IPS-NIHi11 (cell line): Measurements from ENCODE around the gene SYNGR1.
"Not testable (repeated sequence)": the region's sequence is repeated elsewhere in the genome, so short reads cannot be mapped to it uniquely, and the experiment has no call there.

ENCODE experiments used
- DNase-seq: peaks from one replicate; pipeline ENCODE4 v3.0.0; 2012; ENCODE audit warnings: mixed read lengths, low spot score

The SYNGR1 gene

DNA sequence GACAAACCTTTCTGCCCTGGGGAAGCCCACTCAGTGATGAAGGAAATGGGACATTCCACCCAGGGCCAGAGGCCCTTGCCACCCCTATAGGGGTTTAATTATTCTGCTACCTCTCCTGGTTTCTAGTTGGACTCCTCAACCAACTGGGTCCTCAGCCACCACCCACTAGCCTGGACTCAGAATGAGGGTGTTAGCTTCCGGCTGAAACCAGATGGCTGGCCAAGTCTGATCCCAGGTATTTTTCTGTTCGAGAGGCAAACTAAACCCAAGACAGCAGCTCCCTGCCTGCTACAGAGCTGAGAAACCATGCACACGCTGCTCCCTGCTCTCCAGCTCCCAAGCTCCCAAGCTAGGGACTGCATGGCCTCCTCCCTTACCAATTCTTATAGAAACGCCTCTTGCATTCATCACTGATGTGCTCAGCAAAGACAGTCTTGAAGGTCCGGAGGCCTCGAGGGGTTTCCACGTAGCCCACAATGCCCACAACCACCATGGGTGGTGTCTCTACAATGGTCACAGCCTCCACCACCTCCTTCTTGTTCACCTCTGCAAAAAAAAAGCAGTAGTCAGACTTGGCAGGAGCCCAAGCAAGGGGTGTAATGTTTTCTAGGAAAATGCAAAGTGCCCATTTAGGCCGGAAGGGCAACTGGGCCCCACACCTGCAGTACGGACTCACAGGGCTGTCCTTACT lies 32.6 kb upstream of the SYNGR1 start:
- no peak for DNase-seq

DNA sequence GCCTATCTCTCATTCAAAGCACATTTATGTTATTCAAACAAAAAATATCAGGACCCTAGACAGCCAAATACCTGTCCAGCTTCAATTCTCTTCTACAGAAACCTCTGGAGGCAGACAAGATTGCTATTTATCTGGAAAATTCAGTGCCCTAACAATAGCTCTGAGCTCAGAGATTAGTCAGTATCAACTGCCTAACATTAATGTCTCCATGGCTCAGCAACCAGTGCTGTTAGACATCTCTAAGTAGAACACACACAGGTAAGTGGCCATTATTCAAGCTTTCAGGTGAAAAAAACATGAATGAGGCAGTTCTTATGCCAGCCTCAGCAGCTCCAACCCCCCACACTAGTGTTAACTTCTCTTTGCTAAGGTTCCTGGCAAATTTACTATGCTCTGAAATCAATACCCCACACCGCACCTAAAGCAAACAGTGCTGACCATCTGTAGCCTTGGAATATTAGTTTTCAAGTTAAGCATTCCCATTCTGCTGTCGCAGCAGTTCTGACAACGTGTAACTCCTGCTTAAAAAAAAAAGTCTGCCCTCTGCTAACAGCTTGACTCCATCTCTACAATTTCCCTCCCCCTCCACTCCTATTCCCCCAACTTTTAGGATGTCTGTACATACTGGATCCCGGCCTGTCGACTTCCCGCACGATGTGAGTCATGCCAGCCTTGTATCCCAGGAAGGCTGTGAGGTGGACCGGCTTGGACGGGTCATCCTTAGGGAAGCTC lies 31.9 kb upstream of the SYNGR1 start:
- DNase-seq: no peak

DNA sequence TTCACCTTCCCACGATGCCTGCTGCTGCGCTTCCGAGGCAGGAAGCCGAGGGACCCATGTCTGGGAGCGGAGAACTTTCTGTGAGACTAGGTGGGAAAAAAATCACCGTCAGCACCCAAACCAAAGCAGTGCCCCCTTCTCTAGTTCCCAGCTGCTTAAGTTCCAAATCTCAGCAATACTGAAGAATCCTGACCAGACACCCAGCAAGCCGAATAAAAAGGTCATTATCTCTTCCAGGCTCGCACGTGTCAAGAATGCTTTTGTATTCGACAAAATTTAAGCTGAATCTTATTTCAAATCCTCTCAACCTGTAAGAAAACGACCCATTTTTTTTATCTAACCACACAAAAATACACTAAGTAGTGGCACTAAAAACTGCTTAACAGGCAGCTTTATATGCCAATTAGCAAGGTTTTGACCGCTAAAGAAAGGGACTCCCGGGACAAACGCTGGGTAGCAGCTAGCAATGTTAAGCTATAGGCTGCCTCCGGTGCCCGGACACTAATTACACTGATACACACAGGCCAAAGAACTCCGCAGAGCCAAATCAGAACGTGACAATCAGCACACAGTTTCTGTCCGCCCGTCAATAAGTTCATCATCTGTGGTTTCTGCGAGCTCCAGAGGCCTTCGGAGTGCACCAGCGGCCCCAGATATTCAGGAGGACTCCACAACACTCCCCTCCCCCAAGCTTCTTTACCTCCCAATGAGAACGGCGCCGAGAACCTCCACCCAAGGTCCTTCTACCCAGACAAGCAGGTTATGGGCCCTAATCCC lies 31.1 kb upstream of the SYNGR1 start:
- no peak for DNase-seq

DNA sequence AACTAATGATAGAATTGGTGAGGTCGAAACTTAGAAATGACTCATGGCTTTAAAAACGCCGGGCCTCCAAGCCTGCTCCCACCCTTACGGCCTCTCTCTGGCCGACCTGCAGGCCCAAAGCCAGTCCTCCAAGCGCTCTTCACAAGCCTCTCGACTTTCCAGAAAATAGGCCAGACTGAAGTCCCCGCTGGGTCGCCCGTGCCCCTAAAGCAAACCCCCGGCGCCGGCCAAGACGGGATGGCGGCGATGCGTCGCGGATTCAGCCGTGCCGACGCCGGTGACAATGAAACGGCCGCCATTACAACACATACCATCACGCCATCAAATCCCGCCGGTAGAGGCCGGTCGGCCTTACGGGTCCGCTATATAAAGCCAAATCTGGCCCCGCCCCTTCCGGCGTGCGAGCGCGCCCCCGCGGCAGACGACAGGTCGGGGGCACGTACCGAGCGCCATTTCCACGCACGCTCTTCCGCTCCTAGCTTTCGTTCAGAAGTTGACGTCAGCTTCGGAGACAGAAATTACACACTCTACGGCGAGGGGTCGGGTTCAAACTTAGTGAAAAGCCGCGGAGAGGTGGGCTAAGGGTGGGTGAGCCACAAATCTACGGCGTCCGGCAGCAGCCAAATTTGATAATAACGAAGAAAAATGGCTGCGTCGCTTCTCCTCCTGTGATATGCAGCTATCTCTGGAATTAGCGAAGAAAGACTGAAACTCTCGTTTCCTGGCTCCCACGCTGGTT lies 30.3 kb upstream of the SYNGR1 start, which contains the start of gene RPL3:
Gene RPL3 (minus strand): TSS at position 340 of the 739 bp plus-strand sequence. CDS start 26 bp downstream, at position 314.
- DNase-seq: peak; percentile 91

DNA sequence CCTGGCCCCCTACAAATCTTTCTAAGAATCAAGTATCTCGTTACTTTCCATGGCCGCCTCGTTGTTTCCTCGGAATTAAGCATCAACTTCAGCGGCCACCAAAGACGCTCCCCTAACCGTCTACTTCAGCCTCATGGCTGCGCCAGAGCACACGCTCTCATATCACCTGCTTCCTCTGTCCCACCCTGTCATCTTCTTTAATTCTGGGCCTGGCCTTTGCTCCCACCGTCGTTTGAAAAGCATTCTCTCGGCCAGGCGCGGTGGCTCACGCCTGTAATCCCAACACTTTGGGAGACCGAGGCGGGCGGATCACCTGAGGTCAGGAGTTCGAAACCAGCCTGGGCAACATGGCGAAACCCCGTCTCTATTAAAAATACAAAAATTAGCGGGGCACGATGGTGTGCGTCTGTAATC lies 29.2 kb upstream of the SYNGR1 start:
- DNase-seq: not testable (repeated sequence)

DNA sequence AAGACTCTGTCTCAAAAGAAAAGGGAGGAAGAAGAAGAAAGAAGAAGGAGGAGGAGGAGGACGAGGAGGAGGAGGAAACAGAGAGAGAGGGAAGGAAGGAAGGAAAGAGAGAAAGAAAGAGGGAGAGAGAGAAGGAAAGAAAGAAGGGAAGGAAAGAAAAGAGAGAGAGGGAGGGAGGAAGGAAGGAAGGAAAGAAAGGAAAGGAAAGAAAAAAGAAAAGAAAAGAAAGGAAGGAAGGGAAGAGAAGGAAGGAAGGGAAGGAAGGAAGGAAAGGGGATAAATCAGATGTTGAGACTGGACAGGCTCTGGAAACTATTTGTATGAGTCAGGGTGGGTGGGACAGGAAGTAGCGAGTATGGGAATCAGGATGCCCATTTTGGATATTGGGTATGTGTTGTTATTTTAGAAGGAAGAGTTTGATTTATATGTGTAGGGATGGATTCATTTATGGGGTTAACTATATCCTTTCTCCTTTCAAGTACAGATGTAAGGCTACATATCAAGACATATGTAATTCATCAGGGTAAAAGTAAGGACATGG lies 24.3 kb upstream of the SYNGR1 start:
- no peak for DNase-seq

DNA sequence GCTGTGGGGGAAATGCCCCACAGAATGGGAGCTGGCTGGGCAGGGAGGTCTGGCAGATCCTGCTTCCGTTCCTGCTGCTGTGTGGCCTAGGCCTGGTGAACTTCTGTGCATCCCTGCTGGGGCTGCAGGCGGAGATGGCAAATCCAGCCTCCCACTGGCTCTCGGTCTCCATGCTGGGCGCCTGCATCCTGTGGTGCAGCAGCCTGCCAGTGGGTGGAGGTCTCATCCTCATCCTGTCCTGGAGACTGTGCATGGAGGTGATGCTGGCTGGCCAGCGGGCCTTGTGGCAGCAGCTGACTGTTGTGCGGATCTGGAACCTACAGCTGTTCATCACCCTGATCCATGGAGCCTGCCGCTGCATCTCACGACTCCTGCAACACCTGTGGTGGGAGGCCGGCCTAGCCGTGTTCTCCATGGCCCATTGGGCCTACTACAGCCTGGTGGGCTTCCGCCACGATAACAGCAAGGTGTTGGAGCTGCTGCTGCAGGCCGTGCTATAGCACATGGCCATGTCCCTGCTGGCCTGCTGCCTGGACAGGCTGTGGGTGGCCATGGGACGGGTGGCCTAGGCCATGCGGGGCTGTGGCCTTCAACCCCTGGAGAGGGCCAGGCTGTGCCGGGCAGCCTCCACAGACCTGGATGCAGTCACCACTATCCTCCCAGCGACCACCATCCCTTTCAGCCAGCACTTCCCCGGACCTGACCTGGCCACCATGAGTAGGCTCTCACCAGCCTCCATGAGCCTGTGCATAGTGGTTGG lies 21.6 kb upstream of the SYNGR1 start:
- no peak for DNase-seq

DNA sequence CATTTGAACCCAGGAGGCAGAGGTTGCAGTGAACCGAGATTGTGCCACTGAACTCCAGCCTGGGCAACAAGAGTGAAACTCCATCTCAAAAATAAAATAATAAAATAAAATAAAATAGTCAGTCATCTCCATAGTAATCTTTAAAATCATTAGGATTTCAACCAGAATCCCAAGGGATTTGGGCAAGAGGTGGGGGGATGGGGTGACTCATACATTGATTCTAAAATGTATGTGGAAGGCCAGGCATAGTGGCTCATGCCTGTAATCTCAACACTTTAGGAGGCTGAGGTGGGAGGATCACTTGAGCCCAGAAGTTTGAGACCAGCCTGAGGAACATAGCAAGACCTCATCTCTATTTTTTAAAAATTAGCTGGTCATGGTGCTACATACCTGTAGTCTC lies 19.2 kb upstream of the SYNGR1 start:
- not testable (repeated sequence) for DNase-seq

DNA sequence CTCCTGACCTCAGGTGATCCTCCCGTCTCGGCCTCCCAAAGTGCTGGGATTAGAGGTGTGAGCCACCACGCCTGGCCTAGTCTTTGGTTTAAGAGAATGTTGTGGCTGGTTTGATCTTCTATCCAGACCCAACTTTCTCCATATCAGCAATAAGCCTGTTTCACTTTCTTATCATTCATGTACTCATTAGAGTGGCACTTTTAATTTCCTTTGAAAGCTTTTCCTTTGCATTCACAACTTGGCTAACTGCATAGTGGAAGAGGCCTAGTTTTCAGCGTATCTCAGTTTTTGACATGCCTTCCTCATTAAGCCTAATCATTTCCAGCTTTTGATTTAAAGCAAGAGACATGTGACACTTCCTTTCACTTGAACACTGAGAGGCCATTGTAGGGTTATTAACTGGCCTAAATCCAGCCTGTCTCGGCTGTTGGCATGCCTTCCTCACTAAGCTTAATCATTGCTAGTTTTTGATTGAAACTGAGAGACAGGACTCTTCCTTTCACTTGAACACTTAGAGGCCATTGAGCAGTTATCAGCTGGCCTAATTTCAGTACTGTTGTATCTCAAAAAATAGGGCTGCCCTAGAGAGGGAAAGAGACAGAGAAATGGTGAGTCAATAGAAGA lies 17.2 kb upstream of the SYNGR1 start:
- DNase-seq: no peak

DNA sequence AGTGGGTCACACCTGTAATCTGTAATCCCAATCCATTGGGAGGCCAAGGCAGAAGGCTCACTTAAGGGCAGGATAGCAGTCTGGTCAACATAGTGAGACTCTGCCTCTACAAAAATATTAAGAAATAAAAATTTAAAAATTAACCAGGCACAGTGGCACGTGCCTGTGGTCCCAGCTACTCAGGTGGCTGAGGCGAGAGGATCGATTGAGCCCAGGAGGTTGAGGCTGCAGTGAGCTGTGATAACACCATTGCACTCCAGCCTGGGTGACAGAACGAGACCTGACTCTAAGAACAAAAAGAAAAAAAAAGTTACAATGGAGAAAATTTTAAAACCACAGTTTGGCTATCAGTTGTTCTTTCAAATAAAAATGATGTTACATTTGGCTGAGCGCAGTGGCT lies 13.4 kb upstream of the SYNGR1 start:
- DNase-seq: no peak

DNA sequence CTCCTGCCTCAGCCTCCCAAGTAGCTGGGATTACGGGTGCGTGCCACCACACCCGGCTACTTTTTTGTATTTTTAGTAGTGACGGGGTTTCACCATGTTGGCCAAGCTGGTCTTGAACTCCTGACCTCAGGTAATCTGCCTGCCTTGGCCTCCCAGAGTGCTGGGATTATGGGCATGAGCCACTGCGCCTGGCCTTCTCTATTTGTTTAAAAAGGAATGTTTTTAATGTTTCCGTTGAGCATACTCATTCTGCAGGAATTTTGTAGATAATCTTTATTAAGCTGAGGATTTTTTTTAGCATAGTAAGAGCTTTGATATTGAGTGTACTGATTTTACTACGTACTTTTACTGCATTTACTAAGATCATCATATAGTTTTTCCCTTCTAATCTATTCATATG lies 10.0 kb upstream of the SYNGR1 start:
- DNase-seq: not testable (repeated sequence)

DNA sequence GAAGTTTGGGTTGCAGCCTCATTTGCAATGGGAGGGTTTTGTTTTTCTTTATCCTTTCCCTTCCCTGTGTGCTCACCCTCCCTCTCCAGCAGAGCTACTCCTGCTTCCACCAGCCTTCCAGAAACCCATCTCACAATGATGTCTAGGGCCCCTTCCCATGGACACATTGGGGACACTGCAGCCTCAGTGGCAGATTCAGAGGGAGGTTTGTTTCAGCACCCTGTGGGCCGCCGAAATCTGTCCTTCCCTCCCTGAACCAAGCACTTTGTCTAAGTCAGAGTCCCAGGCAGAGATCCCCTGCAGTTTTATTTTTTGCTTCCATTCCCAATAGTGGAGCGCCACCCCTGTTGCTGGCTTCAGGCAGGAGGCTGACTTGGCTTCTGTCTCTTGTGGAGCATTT lies 8.6 kb upstream of the SYNGR1 start:
- DNase-seq: no peak

DNA sequence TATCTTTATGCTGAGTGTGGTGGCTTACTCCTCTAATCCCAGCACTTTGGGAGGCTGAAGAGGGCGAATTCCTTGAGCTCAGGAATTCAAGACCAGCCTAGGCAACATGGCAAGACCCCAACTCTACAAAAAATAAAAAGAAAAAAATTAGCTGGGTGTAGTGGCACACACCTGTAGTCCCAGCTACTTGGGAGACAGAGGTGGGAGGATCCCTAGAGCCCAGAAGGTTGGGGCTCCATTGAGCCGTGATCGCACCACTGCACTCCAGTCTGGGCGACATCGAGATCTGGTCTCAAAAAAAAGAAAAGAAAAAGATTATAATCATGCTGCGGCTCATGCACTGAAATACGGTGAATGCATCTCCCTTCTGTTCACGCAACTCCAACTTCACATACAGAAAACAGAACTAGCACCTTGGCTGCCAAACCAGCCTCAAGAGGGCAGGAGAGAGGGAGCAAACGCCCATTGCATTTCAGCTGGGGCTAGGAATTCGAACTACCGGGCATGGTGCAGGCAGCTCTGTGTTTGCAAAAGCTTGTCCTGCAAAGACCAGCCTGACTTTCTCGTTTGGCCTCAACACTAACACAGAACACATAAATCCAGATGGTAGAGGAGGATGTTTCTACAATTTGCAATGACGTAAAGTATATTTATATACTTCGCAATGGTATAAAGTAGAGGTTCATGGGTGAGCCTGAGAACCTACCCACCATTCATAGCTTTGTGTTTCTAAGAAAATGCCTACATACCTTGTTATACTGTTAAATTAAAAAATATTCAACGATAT lies 6.3 kb upstream of the SYNGR1 start:
- DNase-seq: peak; percentile 77

DNA sequence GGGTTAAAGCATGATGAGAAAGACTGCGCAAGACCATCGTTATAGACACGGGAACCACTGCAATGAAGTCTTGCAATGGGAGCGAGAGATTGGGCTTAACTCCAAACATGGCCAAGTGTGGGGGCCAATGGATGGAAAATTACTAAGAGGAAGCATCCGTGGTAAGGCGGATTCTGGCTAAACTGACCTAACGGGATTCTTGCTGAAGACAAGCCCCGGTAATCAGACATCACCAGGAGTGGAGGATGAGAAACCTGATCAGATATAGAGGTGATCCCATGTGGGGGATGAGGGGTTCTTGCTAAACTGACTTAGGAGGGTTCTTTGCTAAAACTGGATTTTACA lies 5.8 kb upstream of the SYNGR1 start:
- DNase-seq: no peak

DNA sequence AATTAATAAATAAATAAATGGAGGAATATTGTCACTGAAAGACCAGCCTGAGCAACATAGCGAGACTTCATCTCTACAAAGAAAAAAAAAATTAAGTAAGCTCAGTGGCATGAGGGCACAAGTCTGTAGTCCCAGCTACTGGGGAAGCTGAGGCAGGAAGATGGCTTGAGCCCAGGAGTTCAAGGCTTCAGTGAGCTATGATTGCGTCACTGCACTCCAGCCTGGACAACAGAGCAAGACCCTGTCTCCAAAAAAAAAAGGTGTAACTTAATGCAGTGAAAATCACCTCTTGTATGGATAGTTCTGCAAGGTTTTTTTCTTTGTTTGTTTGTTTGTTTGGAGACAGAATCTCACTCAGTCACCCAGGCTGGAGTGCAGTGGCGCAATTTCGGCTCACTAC lies 4.6 kb upstream of the SYNGR1 start:
- no peak for DNase-seq

DNA sequence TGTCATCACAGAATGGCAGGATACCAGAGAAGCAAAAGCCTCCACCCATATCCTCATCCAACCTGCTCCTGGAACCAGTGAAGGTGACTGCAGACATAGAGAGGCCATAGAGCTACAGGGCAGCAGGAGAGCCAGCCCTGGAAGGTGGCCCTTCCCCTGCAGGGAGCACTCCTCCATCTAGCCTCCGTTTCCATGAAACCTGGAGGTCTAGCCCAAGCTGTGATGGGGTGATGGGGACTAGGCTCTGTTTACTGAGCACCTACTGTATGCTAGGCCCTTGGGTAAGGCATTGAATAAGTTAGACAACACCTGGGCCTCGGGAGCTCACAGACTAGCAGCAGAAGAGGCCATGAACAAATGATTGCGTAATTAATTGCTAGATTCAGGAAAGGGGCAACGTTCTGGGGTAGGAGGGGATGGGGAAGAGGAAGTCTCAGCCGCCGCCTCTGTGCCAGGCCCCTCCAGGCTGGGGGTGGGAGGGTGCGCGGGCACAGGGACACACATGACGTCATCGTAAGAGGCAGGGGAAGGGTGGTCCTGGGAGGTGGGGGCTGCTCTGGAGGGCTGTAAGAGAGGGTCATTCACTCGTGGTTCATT lies 784 bp upstream of the SYNGR1 start:
- no peak for DNase-seq

DNA sequence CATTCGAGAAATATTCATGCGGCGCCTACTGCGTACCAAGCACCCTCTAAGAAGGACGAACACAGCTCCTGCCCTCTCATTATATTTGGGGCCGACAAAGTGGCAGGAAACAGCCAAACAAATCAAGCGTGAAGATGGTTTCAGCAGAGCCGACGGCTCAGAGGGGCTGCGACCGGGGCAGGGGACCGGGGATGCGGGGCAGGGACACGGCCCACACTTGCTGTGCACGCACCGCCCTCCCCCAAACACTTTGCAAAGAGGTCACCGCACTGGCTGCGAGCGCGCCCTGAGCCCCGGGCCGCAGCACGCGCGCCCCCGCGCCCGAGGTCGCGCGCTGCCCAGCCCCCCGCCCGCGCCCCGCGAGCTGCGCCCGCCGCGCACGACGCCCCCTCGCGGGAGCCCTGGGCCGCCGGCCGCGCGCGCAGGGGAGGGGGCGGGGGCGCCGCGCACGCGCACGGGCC lies 255 bp upstream of the SYNGR1 start:
- DNase-seq: peak; percentile 98

DNA sequence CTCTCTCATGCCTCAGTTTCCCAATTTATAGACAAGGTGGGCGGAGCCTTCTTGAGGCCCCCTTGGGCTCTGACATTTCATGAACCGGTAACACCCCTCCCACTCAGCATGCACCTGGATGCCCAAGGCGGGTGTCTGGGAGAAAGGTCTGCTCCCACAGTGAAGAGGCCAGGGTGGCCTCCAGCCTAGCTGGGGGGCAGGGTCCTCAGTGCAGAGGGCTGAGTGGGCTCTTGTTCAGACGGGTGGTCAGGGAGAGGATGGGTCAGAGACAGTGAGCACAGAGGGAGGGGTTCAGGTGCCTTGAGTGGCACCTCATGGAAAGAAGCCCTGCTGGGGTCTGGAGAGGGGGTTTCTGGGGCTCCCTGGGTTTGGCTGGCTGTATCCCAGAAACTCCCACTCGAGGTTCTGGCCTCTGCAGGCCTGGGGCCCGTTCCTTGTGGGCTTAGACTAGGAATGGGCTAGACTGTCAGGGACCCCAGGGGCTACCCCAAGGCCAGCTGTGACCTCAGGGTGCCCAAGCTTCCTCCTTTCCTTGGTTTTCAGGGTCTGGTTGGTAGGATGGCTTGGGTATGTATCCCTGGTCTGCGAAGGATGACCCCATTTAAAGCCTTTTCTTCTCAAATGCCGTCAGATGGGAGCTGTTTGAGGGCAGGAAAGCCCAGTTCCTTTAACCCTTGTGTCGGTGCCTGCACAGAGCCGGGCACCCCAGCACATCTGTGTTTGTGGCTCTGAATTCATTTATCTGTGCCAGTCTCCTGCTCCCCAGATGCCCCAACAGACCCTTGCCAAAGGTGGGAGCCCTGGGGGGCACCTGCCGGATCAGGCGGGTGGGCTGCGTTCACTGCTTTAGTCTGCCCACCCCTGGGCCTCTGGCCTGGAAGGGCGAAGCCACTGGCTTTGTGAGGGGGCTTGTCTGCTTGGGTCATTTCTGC lies 1.2 kb downstream of the SYNGR1 start:
- no peak for DNase-seq
